Right lobe of liver (tissue), 6 donors: ENCODE measurements around the gene TBXA2R. TPM values are rescaled to one million over a fixed set of nuclear protein-coding genes. Genes with fewer than 3 reads are reported as not detected.
A peak's percentile ranks its signal among the peaks of the same experiment; 100 is the strongest.

ENCODE experiments used
- ATAC-seq, 4 donors: fragments of 200-7000 bp; cut with Tn5 transposase; one replicate each; pipeline ENCODE4 v1.9.1; 2020; ENCODE audit warnings: mild to moderate bottlenecking in 4 of 4, moderate library complexity in 4 of 4
- DNase-seq, 3 donors: peaks; one replicate each; pipeline ENCODE4 v3.0.0-alpha.2; 2020
- H3K27ac ChIP-seq, 3 donors: fragments of 200-600 bp; one replicate each; pipeline ENCODE4 v1.8.0; 2022
- H3K27me3 ChIP-seq, 2 donors: fragments of 200-600 bp; one replicate each; pipeline ENCODE4 v1.8.0; 2022
- H3K36me3 ChIP-seq, 4 donors: fragments of 200-600 bp; sonication (generic) in 1 of 4; one replicate each; pipeline versions ENCODE4 v1.5.1 to v1.8.0; 2017 to 2022; ENCODE audit warnings: control low read depth in 1 of 4
- H3K4me1 ChIP-seq, 4 donors: fragments of 200-600 bp; sonication (generic) in 1 of 4; one replicate each; pipeline versions ENCODE4 v1.5.1 to v1.8.0; 2017 to 2022; ENCODE audit warnings: control low read depth in 1 of 4
- H3K4me3 ChIP-seq, 3 donors: fragments of 200-600 bp; one replicate each; pipeline ENCODE4 v1.8.0; 2022
- H3K9me3 ChIP-seq, 4 donors: fragments of 200-600 bp; sonication (generic) in 1 of 4; one replicate each; pipeline versions ENCODE4 v1.5.1 to v1.8.0; 2017 to 2022; ENCODE audit warnings: control low read depth in 1 of 4
- POLR2A ChIP-seq: fragments of 450-650 bp; IDR thresholded peaks from one replicate; pipeline ENCODE4 v1.6.1; 2017; ENCODE audit warnings: antibody characterized with exemption, mild to moderate bottlenecking
- WGBS: methylation state at CpG from one replicate; pipeline ENCODE4 v1.1.6; 2018; ENCODE audit warnings: low coverage, low lambda C conversion rate; ENCODE audit not compliant: insufficient coverage; ENCODE audit errors: missing lambda C conversion rate; 5-methylcytosine and 5-hydroxymethylcytosine counted together
- intact Hi-C, 2 donors: fragments of 100-400 bp; cut with DNase I; formaldehyde crosslinking; loops; one replicate each; pipeline versions ENCODE4 v1.11.2 to v1.14.1; 2022
- total RNA-seq, 6 experiments: library from RNA; depleted of rRNA in 2 of 6; stranded (reverse); fragments of >200 nt in 2 of 6; fragmentation: NEBNext Ultra II Directional in 3 of 6; extraction: Animal tissue kit (Norgen Biotek cat#: 25700) in 3 of 6; gene quantifications; one replicate each; pipeline versions ENCODE4 v1.1.0 to v1.2.4, GENCODE V29; 2016 to 2023
- TF ChIP-seq, protein P1 (sequence below), 4 donors: fragments of 200-600 bp in 3 of 4; fragments of 450-650 bp in 1 of 4; IDR thresholded peaks; one replicate each; pipeline versions ENCODE4 v1.5.1 to v1.8.0; 2016 to 2022; ENCODE audit warnings: antibody characterized with exemption in 4 of 4, mild to moderate bottlenecking in 2 of 4
- donor health status: DM: no; HTN: yes; CAD: no.
- donor health status: DM: no; HTN: no; CAD: no.
- donor health status: DM: no; HTN: no; CAD: no.
- donor health status: DM: no; HTN: yes; CAD: no.
- donor health status: DM: no; HTN: yes; CAD: no.

The TBXA2R gene
- total RNA-seq, 6 experiments from 2014 or later: 2.8 to 10.4 (median 4.7) TPM

GRCh38 chr19:3653081-3653795, 46.6 kb upstream of the TBXA2R start:
- DNase-seq: no peak
- ATAC-seq: no peak
- no peak overlapping the region for H3K4me3 ChIP-seq
- peaks cover 0 to 10% (median 5%) of the 10 kb centered on the region in 4 donors for H3K4me1 ChIP-seq
- H3K27me3 ChIP-seq: no peaks in the 10 kb centered on the region
- no peak overlapping the region for H3K27ac ChIP-seq
- no peak for TF ChIP-seq POLR2A
- TF ChIP-seq, protein P1, sequence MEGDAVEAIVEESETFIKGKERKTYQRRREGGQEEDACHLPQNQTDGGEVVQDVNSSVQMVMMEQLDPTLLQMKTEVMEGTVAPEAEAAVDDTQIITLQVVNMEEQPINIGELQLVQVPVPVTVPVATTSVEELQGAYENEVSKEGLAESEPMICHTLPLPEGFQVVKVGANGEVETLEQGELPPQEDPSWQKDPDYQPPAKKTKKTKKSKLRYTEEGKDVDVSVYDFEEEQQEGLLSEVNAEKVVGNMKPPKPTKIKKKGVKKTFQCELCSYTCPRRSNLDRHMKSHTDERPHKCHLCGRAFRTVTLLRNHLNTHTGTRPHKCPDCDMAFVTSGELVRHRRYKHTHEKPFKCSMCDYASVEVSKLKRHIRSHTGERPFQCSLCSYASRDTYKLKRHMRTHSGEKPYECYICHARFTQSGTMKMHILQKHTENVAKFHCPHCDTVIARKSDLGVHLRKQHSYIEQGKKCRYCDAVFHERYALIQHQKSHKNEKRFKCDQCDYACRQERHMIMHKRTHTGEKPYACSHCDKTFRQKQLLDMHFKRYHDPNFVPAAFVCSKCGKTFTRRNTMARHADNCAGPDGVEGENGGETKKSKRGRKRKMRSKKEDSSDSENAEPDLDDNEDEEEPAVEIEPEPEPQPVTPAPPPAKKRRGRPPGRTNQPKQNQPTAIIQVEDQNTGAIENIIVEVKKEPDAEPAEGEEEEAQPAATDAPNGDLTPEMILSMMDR (IDR thresholded peaks at IDR 0.05): no peak
- no peaks in the 10 kb centered on the region for H3K36me3 ChIP-seq
- no peaks in the 10 kb centered on the region for H3K9me3 ChIP-seq
- 95% methylated on average over 4 of the region's 37 CpGs for WGBS
- intact Hi-C loops: no loop called here

- Histone ChIP-seq H3K9me3 (no peaks in the 10 kb centered on the region), H3K27me3 (no peaks in the 10 kb centered on the region), H3K4me3 (no peak overlapping the region), H3K4me1 (peaks cover 0 to 2% (median under 1%) of the 10 kb centered on the region in 4 donors), H3K36me3 (no peaks in the 10 kb centered on the region), H3K27ac (no peak overlapping the region)
- no peak for DNase-seq
- no peak for ATAC-seq
- intact Hi-C loops: no loop called here
- TF ChIP-seq, protein P1 (IDR thresholded peaks at IDR 0.05): no peak
- no peak for TF ChIP-seq POLR2A
- WGBS: 92% methylated on average over 2 of the region's 14 CpGs
These were observed 45.7 kb upstream of the TBXA2R start for GRCh38 chr19:3652422-3652821.

DNA sequence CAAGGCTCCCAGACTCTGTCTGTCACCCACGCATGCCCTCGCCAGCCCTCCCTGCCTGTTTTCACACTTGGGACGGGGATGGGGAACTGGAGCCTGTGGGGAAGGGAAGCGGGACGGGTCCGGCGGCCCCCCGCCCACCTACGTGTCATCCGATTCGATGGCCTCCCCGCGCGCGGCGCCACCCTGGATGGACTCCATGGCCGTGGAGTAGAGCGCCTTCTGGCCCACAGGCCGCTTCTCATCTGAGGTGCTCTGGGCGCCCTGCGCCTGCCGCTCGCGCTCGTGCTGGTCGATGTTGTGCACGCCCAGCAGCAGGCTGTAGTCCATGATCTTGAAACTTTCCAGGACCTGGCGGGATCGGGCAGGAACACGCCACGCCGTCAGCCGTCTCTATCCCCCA, 45.0 kb upstream of the TBXA2R start:
- H3K9me3 ChIP-seq: no peaks in the 10 kb centered on the region
- ATAC-seq: no peak
- TF ChIP-seq, protein P1 (IDR thresholded peaks at IDR 0.05): no peak
- no peak for DNase-seq
- no peaks in the 10 kb centered on the region for H3K36me3 ChIP-seq
- no peaks in the 10 kb centered on the region for H3K4me1 ChIP-seq
- no peak overlapping the region for H3K4me3 ChIP-seq
- H3K27ac ChIP-seq: no peak overlapping the region
- intact Hi-C loops: no loop called here
- H3K27me3 ChIP-seq: no peaks in the 10 kb centered on the region
- WGBS: 96% methylated on average over 27 of the region's 33 CpGs

- no peaks in the 10 kb centered on the region for H3K36me3 ChIP-seq
- DNase-seq (no peak), ATAC-seq (peak in 3 of 4 donors; percentile 10 to 55 (median 29))
- H3K4me1 ChIP-seq: peaks cover 0 to 6% (median 3%) of the 10 kb centered on the region in 4 donors
- H3K9me3 ChIP-seq: no peaks in the 10 kb centered on the region
- no peak overlapping the region for H3K4me3 ChIP-seq
- intact Hi-C loops: no loop called here
- H3K27me3 ChIP-seq: no peaks in the 10 kb centered on the region
- no peak overlapping the region for H3K27ac ChIP-seq
- no CpG with 5 or more reads among the region's 16 CpGs for WGBS
- no peak for TF ChIP-seq POLR2A
- TF ChIP-seq, protein P1 (IDR thresholded peaks at IDR 0.05): no peak
These were observed 43.2 kb upstream of the TBXA2R start for GRCh38 chr19:3649888-3650287.
